ENCODE measurements around the gene COL15A1.

DNA sequence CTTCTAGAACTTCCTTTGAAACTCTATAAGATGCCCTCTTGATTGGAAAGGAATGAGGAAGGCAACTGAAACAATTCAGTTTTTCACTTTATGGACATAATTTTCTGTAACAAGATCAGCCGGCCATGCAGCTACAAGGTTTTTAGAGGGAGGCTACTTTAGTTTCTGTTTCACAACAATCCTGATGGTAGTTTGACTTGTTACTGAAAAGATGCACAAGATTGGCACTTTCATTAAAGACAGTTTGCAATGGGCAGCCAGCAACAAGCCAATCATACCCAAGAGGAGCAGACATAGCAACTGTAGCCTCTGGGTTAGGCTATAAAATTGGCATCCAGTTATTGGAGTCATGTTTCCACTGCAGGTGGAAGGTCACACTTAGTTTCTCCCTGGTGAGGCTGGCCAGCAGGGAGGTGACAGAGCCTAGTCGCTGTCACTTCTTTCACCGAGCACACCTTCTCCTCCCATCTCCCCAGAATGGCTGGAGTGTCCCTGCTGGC lies 87.0 kb downstream of the COL15A1 start:
- TF ChIP-seq CTCF (IDR thresholded peaks at IDR 0.05; ENCODE audit: low read depth, low read length), result no peak
- TF ChIP-seq POLR2A (IDR thresholded peaks at IDR 0.05; ENCODE audit: extremely low read depth, insufficient read length), result no peak
